ENCODE measurements around the gene KCNMA1.

DNA sequence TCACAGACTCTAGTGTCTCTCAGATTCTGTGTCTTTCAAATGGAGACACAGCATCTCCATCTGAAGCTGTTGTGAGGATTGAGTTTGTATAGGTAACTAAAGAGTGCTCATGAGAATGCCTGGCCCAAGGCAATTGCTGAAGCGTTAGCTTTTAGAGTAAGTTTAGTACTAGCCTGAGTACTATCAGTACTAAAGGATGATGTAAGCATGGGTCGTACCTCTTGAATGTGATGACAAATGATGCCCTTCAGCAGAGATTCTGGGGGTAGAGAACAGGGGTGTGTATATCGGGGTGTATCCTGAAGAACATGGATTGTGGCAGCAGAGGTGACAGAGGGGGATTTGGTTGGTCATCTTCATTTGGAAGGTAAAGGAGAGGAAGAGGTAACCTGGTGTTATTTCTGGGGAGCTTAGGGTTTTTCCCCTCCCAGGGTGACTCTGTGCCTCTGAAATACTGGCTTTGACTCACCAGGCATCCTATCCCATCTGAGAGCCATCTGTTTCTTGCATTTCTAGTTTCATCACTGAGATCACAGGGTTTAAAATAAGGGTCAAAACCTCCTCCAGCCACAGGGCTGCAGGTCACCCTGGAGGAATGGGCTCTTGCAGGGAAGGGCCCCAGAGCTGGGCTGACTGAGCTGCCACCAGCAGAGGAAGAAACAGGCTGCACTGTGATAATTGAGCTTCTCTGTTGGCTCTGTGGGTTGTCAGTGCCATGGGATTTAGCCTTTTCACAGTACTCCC, 756.0 kb downstream of the KCNMA1 start:
- no peak for TF ChIP-seq POLR2AphosphoS5 (IDR thresholded peaks at IDR 0.05)
- TF ChIP-seq, protein P1, sequence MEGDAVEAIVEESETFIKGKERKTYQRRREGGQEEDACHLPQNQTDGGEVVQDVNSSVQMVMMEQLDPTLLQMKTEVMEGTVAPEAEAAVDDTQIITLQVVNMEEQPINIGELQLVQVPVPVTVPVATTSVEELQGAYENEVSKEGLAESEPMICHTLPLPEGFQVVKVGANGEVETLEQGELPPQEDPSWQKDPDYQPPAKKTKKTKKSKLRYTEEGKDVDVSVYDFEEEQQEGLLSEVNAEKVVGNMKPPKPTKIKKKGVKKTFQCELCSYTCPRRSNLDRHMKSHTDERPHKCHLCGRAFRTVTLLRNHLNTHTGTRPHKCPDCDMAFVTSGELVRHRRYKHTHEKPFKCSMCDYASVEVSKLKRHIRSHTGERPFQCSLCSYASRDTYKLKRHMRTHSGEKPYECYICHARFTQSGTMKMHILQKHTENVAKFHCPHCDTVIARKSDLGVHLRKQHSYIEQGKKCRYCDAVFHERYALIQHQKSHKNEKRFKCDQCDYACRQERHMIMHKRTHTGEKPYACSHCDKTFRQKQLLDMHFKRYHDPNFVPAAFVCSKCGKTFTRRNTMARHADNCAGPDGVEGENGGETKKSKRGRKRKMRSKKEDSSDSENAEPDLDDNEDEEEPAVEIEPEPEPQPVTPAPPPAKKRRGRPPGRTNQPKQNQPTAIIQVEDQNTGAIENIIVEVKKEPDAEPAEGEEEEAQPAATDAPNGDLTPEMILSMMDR (IDR thresholded peaks at IDR 0.05) = no peak
- TF ChIP-seq EP300 (IDR thresholded peaks at IDR 0.05) = no peak
- TF ChIP-seq POLR2A (IDR thresholded peaks at IDR 0.05) = no peak
